Suppressor macrophage treated with lipopolysaccharide for 1 hour (primary cell): Measurements from ENCODE around the gene CSNK2A3.
A peak's percentile ranks its signal among the peaks of the same experiment; 100 is the strongest.
"Not testable (repeated sequence)": the region's sequence is repeated elsewhere in the genome, so short reads cannot be mapped to it uniquely, and the experiment has no call there.

Experiments used
- DNase-seq, 3 donors: peaks; one replicate each; pipeline ENCODE4 v3.0.0-alpha.2; 2020 to 2022

The CSNK2A3 gene

DNA sequence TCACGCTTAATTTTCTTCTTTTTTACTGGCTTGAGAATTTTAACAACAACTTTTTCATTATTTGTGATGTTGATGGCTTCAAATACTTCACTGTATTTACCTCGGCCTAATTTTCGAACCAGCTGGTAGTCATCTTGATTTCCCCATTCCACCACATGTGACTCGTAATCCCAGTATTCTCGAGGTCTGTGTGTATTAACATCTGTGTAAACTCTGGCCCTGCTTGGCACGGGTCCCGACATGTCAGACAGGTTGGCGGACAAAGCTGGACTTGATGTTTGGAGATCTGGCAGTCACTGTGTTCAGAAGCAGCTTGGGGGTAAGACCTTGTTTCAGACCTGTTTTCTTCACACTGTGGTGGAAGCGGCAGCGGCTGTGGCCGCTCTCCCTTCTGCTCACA lies at the start of gene CSNK2A3:
Gene CSNK2A3, minus strand, starts transcription at position 373 of the 400 bp plus-strand sequence. Its CDS starts 131 bp downstream, at position 242.
- not testable (repeated sequence) for DNase-seq

DNA sequence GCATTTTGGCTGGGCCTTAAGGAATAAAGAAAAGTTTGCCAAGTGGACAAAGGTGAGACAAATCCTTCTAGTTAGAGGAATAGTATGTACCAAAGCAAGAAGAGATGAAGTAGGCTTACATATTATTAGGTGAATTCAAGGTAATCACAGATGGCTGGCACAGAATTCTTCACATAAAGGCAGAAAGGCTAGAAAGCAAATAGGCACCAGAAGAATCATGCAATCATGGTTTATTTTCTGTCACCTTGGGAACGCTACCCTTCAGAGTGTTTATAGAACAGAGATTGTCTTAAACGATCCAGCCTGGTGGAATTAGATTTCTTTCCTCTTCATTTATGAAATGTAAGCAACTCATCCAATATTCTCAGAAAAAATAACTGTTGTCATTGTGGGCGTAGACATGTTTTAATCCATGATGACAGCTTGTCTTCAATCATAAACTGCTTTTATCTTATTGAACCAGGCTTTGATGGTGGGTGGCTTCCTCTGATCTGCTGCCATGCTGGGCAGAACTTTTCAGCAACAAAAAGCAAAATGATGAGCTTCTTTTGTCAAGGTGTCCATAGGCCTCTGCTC lies 49.0 kb upstream of the CSNK2A3 start:
- no peak for DNase-seq

DNA sequence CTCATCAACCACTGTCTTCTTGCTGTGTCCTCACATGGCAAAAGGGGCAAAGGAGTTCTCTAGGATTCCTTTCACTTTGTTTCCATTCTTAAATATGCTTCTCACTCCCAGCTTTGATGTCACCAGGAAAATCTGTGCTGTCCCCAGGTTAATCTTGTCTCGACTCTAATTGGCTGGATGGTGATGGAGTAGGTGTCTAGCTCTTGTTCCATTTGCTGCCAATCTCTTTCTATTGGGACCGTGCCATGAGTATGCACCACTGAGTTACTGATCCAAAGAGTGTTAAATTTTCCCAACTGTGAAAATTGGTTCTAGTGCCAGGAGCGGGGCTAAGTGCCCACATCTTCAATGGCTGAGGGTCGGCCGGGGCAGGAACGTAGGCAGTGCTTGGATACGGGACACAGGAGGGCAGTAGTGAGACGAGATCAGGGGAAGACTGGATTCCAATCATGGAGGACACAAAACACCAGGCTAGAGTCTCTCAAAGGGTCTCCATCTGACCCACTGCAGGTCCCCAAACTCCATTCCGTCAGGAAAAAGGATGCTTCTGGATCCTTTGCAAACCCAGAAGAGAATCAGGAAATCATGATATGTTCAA lies 47.7 kb upstream of the CSNK2A3 start:
- peak in 2 of 3 donors; percentile 28 to 32 for DNase-seq

DNA sequence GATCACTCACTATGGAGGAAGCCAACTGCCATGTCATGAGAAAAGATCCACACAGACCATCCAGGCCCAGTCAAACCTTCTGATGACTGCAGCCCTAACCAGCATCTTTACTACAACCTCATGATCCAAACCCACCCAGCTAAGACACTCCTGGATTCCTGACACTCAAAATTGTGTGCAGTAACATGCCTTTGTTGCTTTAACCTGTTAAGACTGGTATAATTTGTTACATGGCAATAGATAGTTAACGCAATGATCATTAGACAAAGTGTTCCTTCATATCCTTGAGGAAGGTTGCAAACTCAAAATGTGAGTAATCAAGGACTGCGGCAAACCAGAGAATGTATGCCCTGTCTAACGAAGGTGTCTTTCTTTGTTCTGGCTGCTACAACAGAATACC lies 47.1 kb upstream of the CSNK2A3 start:
- DNase-seq = no peak

DNA sequence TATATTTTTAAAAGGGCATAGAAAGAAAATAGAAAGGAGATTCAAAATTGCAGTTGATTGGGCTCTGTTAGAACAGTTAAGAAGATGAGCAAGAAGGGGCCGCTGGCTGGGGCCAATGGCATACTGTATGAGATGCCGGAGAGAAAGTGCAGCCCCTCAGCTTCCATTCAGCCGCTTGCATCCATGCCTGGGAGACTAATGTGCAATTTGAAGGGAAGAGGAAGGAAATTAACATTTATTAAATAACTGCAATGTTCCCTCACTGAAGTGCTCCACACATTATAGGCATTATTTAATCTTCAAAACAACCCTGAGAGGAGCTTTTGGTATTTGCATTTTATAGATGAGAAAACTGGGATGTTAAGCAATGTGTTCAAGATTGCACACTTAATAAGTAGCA lies 44.7 kb upstream of the CSNK2A3 start:
- DNase-seq = no peak

DNA sequence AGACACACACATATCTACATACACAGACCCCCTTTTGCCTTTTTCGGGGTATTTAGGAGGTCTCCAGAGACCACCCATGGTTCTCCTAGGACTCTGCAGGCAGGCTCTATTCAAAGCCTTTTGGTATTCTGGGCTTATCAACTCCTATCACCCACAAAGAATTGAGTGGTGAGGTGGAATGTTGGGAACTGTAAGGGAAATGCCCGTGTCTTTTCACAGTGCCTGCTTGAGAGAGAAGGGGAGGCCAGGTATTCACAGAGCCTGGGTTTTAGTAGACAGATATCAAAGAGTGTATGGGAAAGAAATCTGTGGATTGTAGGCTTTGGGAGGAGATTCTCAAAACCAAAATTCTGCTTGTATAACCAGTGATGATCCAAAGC lies 44.0 kb upstream of the CSNK2A3 start:
- no peak for DNase-seq

DNA sequence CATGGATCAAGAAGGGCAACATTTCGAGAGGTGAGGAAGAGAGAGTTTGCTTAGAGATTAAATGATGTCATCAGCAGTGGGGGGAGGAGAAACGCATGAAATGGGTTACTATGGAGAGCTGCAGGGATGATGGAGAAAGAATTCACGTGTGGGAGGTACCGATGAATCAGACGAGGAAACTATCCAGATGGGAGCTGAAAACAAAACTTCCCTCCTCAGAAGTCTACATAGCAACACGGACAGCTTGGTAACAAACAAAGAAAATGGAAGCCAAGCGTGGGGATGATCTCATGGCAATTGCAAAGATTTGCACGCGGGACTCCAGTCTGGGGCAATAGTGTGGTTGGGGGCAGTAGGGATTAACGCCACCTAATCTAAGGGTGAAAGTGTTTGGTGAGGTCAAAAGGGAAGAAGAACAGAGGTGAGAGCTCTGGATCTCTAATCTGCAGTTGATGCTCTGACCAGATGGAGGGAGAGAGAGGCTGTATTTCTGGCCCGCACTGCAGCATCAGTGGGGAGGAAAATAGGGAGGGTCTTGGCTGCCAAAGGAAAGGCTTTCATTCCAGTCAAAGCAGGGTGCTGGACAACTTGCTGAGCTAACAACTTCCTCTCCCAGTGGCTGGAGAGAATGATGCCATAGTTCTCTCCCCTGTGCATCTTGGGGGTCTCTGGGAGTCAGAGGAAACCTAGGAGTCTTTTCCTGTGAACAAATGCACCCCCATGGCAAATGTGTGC lies 43.4 kb upstream of the CSNK2A3 start:
- DNase-seq = peak; percentile 13 to 53 (median 50)

DNA sequence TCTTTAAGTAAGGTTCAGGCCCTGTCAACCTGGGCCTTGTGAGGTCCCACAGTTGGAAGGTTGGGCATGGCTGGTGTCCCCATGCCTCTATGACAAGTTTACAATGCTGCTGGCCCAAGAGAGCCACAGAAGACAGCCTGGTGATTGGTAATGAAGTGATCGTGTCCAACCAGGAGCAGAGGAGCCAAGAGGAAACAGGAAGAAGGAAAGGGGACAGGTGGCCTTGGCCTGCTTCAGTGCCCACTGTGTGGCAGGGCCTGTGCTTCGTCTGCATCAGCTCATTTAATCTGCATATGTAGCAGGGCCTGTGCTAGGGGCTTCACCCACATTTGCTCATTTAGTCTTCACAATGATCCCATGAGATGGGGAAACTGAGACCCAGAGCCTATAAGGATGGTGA lies 42.1 kb upstream of the CSNK2A3 start:
- DNase-seq = no peak

DNA sequence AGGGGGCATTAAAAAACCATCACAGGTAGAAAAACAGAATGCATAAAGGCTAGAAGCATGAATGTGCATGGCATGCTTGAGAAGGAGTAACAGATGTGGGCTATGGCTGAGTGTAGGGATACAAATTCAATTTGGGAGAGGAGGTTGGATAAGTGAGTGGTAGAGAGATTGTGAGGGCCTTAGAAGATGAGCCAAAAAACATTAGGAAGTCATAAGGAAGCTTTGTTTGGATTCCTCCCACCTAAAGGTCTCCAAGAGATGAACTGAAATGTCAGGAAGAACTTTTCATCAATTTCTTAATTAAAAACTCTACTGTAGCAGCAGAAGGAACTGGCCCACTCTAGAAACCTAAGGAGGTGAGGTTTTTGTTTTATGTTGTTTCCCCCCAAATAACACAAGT lies 41.2 kb upstream of the CSNK2A3 start:
- DNase-seq = no peak

DNA sequence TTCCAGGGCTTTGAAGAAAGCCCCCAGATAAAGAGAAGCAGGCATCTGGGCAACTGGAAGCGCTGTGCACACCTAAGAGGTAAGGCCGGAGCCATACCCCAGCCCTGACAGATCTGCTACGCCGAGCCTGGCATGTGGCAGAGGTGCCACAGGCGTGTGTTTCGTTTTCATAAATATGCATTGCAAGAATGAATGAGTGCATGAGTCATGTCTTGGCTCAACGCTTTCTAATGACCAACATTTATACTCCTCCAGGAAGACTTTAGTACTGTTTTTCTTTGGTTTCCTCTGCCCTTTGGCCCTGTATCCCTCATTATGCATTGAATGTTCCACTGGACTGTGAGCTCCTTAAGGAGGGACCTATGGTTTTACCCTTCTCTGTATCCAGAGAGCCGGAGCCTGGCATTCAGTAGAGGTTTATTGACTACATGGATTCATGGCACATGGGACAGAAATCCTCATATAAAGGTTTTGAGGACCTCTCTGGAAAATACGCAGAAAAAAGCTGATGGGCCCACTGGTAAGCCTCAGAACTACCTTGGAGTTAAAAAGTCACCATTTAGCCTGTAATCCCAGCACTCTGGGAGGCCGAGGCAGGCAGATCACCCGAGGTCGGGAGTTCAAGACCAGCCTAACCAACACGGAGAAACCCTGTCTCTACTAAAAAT lies 38.9 kb upstream of the CSNK2A3 start:
- no peak for DNase-seq

DNA sequence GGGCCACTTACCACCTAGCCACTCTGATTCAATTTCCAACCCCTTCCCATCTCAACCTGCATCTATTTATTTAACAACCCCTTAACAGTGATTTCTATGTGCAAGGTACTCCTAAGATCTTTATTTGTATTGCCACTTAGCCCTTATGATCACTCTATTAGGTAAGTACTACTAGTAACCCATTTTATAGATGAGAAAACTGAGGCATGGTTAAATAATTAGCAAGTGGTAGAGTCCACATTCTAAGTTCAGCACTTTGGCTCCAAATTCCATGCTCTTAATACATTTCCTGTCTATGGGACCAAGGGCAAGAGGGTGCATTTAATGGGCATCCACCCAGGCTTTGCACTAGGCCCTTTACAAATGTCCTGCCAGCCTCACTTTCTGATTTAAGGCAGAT lies 38.1 kb upstream of the CSNK2A3 start:
- no peak for DNase-seq

DNA sequence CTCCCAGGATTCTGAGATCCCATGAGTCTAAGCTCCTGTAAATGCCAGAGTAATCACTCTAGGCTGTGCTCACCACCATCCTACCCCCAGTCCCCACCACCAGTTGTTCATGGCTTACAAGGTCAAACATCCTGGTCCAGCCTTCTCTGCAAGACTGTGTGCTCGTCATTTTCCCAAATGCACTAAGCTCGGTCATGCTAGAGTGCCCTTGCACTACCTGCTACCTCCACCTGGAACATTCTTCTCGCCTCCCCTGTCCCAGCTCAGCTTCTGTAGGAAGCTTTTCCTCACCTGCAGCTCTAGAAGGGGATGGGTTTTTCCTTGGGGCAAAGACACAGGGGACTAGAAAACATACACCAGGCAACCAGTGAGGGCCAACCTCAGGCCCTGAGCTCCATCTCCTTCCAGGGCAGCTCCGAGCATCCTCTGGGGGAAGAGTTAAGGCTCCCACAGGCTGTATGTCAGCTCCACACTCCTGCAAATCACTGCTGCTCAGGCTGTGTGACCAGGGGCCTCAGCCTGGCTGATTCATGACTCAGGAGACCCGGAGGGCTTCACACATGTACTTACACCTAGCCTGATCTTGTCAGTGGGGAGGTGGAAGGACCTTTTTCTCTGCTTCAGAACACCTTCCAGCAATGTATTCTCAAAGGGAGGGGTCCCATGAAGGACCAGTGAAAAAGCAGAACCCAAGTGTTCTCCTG lies 37.2 kb upstream of the CSNK2A3 start:
- DNase-seq = no peak

DNA sequence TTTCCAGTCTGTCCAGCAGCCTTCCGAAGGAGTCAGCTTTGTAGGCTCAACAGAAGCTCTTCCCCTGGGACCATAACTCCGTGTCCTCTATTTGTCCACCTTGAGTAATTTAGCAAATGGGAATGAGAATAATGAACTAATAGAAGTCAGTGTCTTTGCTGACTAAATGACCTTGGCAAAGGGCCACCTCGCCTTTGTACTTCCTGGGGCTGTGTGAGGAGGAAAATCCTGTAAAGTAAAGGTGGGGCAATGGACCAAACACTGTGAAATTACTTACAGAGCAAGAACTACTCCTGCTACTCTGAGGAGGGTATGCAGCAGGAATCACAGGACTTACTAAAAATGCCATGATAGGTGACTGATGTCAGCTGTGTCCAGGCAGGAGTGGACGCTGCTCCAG lies 36.2 kb upstream of the CSNK2A3 start:
- no peak for DNase-seq

DNA sequence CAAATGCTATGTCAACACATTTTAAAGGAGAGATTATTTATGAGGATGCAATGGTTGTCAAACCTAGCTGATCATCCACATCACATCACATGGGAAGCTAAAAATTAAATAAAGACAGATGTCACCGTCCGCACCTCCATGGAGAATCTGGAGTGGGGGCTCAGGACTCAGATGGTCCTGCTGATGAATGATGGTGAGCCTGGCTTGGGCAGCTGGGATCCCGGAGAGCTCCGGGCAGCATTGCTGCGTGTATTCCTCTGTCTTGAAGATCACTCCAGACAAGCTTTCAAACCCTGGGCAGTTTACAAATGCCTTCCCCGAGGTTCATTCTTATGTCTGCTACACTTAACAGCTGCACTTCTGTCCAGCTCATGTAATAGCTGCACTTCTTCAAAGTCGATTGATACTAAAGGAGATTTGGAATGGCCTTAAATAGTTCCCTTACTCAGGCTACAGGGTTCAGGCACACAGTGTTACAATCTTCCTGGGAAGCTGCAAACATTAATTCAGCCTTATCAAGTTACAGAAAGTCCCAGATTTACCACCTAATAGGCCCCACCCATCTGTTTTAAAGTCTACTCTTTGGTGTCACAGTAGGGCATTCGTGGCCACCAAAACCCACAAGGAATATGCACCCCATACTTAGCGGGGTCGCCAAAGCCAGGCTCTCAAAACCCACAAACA lies 34.7 kb upstream of the CSNK2A3 start:
- DNase-seq = no peak

DNA sequence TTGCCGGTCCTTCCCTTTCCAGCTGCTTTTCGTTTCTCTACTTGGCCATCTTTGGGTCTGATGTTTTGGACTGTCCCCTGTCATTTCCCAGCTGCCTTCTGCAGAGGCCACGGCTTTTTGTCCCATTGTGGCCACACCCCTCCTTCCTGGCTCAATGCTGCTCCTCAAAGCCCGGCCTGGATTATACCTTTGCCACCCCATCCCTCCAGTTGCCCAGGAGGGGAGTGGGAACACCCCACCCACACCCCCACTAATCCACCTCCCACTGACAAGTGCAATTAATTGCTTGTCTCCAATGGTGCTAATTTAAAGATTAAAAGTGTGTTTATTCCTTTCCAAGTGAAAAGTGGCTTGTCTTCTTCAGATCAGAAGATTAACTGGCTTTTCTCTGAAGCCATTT lies 34.2 kb upstream of the CSNK2A3 start:
- no peak for DNase-seq

DNA sequence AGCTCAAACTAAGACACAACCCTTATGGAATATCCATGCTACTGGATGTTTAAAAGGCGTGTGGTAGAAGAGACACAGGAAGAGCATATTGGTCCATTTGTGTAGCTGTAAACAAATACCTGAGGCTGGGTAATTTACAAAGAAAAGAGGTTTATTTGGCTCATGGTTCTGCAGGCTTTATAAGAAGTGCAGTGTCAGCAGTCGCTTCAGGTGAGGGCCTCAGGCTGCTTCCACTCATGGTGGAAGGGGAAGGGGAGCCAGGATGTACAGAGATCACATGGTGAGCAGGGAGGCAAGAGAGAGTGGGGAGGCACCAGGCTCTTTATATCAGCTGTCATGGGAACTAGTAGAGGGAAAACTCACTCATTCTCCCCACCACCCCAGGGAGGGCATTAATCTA lies 31.8 kb upstream of the CSNK2A3 start:
- no peak for DNase-seq

DNA sequence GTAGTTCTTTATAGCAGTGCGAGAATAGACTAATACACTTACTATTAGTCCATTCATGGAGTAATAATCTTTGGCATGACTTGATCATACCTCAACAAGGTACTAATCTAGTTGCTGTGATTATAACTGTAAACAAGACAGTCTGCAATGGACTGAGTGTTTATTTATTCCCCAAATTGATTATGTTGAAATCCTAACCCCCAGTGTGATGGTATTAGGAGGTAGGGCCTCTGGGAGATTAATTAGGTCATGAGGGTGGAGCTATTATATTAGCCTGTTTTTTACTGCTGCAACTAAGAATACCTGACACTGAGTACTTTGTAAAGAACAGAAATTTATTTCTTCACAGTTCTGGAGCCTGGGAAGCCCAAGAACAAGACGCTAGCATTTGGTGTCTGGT lies 30.9 kb upstream of the CSNK2A3 start:
- no peak for DNase-seq

DNA sequence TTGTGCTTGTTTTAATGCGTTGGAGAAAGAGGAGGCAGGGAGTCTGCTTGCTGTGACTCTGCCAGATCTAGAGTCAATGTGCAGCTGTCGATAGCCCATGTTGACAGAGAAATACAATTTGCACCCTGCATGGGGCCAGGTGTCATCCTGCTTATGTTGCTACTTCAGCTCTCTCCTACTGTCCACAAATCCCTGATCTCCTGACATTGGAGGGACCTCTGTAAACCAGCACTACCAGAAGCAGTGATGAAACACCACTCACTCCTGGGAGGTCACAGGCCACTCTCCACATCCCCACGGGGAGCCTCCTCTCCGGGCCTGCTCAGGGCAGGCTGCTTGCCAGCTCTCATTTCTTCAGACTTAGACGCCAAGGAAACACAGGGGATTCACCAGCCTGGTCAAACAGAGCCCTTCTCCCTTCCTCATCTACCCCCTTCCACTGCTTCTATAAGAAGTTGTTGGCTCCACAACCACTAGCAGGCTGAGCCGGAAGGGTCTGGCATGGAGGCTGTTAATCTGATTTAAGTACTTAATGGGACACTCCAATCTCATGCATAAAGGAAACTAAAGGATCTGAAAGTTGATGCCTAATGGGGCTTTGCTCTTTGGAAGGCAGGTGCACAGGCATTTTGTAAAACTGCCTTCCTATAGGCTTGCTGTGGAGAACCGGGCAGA lies 29.9 kb upstream of the CSNK2A3 start:
- DNase-seq = no peak

DNA sequence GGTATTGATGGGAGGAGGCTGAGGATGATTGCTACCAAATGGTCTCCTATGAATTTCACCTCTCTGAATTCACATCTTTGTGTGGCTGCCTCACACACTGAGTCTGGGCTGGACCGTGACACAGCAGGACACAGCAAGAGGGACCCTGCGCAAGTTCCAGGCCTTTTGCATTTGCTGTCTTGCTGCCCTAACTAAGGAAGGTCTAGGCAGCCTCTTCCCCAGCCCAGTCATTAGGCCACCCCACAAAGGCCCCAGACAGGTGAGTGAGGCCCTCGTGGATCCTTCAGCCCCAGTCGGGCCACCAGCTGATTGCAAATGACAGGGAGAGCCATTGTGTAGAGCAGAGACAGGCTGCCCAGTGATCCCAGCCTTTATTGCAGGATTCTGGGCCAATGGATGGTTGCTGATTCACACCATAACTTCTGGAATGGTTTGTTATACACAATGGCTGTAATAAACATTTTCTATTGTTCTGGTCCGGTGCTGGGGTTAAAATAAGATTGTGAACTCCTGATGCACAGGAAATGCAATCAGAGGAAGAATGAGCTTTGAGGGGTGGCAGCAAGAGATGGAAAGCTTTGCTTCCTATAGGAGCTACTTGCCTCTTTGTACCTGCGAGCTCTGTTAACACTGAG lies 28.5 kb upstream of the CSNK2A3 start:
- DNase-seq = no peak

DNA sequence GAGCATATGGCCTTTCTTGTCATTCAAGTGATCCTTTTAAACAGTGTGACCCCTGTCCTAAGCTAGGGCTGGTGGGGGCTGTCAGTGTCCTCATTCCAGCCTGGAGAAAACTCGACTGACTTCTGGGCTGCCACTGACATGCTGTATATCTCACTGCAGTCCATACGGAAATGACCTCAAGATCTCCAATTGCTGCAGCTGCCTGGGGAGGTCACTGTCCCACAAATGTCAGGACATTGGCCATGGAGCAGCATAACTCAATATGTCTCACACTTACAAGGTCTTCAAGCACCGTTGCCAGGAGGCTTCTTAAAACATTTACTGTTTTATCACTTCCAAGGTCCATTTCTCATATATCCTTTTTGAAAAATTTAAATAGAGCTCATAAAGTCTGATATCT lies 27.8 kb upstream of the CSNK2A3 start:
- no peak for DNase-seq

DNA sequence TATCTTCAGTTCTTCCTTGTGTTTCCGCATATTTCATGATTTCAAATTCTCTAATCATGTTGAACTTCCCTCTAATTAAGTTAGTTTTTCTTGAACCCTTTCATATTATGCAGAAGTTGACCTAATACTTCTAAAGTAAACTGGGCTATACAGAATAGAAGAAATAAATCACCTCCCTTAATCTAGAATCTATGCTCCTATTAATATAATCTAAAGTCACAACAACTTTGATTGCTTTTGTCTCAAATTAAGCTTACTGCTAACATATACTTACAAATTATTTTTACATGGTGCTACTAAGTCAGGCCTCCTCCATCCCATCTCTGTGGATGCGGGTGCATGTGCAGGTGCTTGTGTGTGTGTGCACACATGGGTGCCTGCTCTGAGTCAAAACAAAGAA lies 27.3 kb upstream of the CSNK2A3 start:
- DNase-seq = no peak

DNA sequence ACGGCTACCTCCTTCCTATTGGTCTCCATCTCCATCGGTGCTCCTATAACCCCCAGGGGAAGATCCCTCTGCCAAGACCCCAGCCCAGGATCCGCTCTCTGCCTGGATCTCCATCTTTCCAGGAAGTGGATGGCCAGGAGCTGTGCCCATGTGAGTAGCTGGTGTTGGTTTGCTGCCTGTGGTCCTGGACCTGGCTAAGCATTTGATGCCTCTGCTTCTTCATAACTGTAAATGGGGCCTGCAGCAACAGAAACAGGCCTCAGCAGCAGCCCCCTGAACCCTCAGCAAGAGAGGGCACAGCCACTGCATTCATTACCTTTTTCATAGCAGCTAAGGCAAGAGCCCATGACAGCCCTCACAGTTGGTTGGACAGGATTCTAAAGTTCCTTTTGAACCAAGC lies 26.6 kb upstream of the CSNK2A3 start:
- no peak for DNase-seq
